Left ventricle myocardium inferior (tissue), 1 donor: ENCODE data around the gene FOXB1. TPM values are rescaled to one million over a fixed set of nuclear protein-coding genes. Genes with fewer than 3 reads are reported as not detected.
A peak's percentile ranks its signal among the peaks of the same experiment; 100 is the strongest.

ENCODE experiments used
- DNase-seq: peaks from one replicate; pipeline ENCODE4 v3.0.0-alpha.2; 2020
- H3K27ac ChIP-seq: fragments of 200-600 bp; replicated peaks from 2 replicates; pipeline ENCODE4 v1.8.0; 2021
- H3K27me3 ChIP-seq: fragments of 200-600 bp; 2 replicates; pipeline ENCODE4 v1.8.0; 2021; ENCODE audit warnings: low read depth
- H3K36me3 ChIP-seq: fragments of 200-600 bp; 2 replicates; pipeline ENCODE4 v1.8.0; 2021
- H3K4me1 ChIP-seq: fragments of 200-600 bp; 2 replicates; pipeline ENCODE4 v1.8.0; 2021
- H3K4me3 ChIP-seq: fragments of 200-600 bp; 2 replicates; pipeline ENCODE4 v1.8.0; 2021; ENCODE audit warnings: mild to moderate bottlenecking, moderate library complexity
- H3K9me3 ChIP-seq: fragments of 200-600 bp; replicated peaks from 2 replicates; pipeline ENCODE4 v1.8.0; 2021
- CTCF ChIP-seq: fragments of 200-600 bp; IDR thresholded peaks from 2 replicates; pipeline ENCODE4 v1.8.0; 2021; ENCODE audit warnings: antibody characterized with exemption, mild to moderate bottlenecking, borderline replicate concordance
- intact Hi-C: fragments of 100-400 bp; cut with micrococcal nuclease; formaldehyde crosslinking; loops from one replicate; pipeline ENCODE4 v1.11.0; 2022
- long read RNA-seq: library from polyadenylated mRNA; unstranded; transcript quantifications from one replicate; pipeline ENCODE4 v2.0.0, GENCODE V29; 2021
- total RNA-seq: library from RNA; stranded (reverse); fragmentation: NEBNext Ultra II Directional; extraction: Animal tissue kit (Norgen Biotek cat#: 25700); gene quantifications from one replicate; pipeline ENCODE4 v1.2.1, GENCODE V29; 2021
- donor health status: DM: no; HTN: yes; CAD: no; lungs with severe emphysema.

FOXB1 gene
- not detected for total RNA-seq
- long read RNA-seq = 0 reads

GRCh38 chr15:60004009-60004845 is at the start of gene FOXB1:
Gene FOXB1 (plus strand): TSS chr15:60004311. CDS start chr15:60004964, 653 bp downstream.
- intact Hi-C loops = no loop called here
- DNase-seq = no peak
- TF ChIP-seq CTCF = no peak

GRCh38 chr15:59958288-59958687 is 45.8 kb upstream of the FOXB1 start:
- H3K27ac ChIP-seq = no peak overlapping the region
- intact Hi-C loops = no loop called here
- peaks cover 79% of the 10 kb centered on the region for H3K9me3 ChIP-seq
- TF ChIP-seq CTCF = no peak
- H3K27me3 ChIP-seq = peaks cover 18% of the 10 kb centered on the region
- no peak for DNase-seq
- H3K4me1 ChIP-seq = no peaks in the 10 kb centered on the region
- H3K36me3 ChIP-seq = no peaks in the 10 kb centered on the region
- H3K4me3 ChIP-seq = no peak overlapping the region

More at GRCh38 chr15:60004009-60004845, at the start of gene FOXB1:
- H3K27me3 ChIP-seq = peaks cover 100% of the 10 kb centered on the region
- H3K4me3 ChIP-seq = peak within 1 kb of the TSS; percentile 64
- H3K9me3 ChIP-seq = no peaks in the 10 kb centered on the region
- peaks cover 31% of the 10 kb centered on the region for H3K4me1 ChIP-seq
- no peak within 1 kb of the TSS for H3K27ac ChIP-seq
- no peaks in the 10 kb centered on the region for H3K36me3 ChIP-seq

- no peak overlapping the region for H3K4me3 ChIP-seq
- no peak for TF ChIP-seq CTCF
- H3K27ac ChIP-seq = no peak overlapping the region
- no peak for DNase-seq
- intact Hi-C loops = no loop called here
- no peaks in the 10 kb centered on the region for H3K36me3 ChIP-seq
- peaks cover 86% of the 10 kb centered on the region for H3K9me3 ChIP-seq
- no peaks in the 10 kb centered on the region for H3K4me1 ChIP-seq
- peaks cover 10% of the 10 kb centered on the region for H3K27me3 ChIP-seq
Measured at GRCh38 chr15:59960318-59960717, 43.8 kb upstream of the FOXB1 start.

GRCh38 chr15:59963322-59963721 is 40.8 kb upstream of the FOXB1 start:
- peaks cover 64% of the 10 kb centered on the region for H3K9me3 ChIP-seq
- no peak overlapping the region for H3K4me3 ChIP-seq
- TF ChIP-seq CTCF = no peak
- H3K27me3 ChIP-seq = peaks cover 4% of the 10 kb centered on the region
- H3K4me1 ChIP-seq = no peaks in the 10 kb centered on the region
- no peak for DNase-seq
- intact Hi-C loops = no loop called here
- no peak overlapping the region for H3K27ac ChIP-seq
- no peaks in the 10 kb centered on the region for H3K36me3 ChIP-seq

GRCh38 chr15:59963925-59964324 is 40.2 kb upstream of the FOXB1 start:
- peaks cover 4% of the 10 kb centered on the region for H3K27me3 ChIP-seq
- no peak overlapping the region for H3K4me3 ChIP-seq
- no peaks in the 10 kb centered on the region for H3K4me1 ChIP-seq
- intact Hi-C loops = no loop called here
- DNase-seq = no peak
- no peak overlapping the region for H3K27ac ChIP-seq
- H3K9me3 ChIP-seq = peaks cover 58% of the 10 kb centered on the region
- H3K36me3 ChIP-seq = no peaks in the 10 kb centered on the region
- no peak for TF ChIP-seq CTCF
